K562 (cell line): ENCODE measurements around the gene ZNF77. TPM values are rescaled to one million over a fixed set of nuclear protein-coding genes. Genes with fewer than 3 reads are reported as not detected.

Source experiments
- BCL6 ChIP-seq: fragments of 250-450 bp; sonication (Bioruptor Pico); IDR thresholded peaks from 2 replicates; pipeline ENCODE4 v1.4.0; 2020
- CHCHD3 ChIP-seq: fragments of 250-450 bp; sonication (Bioruptor Pico); IDR thresholded peaks from 2 replicates; pipeline ENCODE4 v2.1.2; 2022; ENCODE audit warnings: mild to moderate bottlenecking
- DDX20 ChIP-seq: fragments of 450-650 bp; IDR thresholded peaks from 2 replicates; pipeline ENCODE4 v1.6.1; 2016; ENCODE audit warnings: missing genetic modification characterization, low read depth, mild to moderate bottlenecking, missing compliant biosample characterization, moderate library complexity
- KLF6 ChIP-seq: fragments of 250-450 bp; sonication (Bioruptor Pico); IDR thresholded peaks from 2 replicates; pipeline ENCODE4 v1.4.0; 2020; ENCODE audit warnings: mild to moderate bottlenecking, moderate library complexity, borderline replicate concordance
- L3MBTL2 ChIP-seq: fragments of 450-650 bp; IDR thresholded peaks from 2 replicates; pipeline ENCODE4 v1.6.1; 2016; ENCODE audit warnings: mild to moderate bottlenecking, moderate library complexity
- MAFF ChIP-seq: IDR thresholded peaks from 2 replicates; pipeline ENCODE4 v1.6.1; 2012; ENCODE audit warnings: low read length, improper control_type of control experiment
- MTA1 ChIP-seq: fragments of 450-650 bp; IDR thresholded peaks from 2 replicates; pipeline ENCODE4 v1.6.1; 2017; ENCODE audit warnings: borderline replicate concordance
- NFYB ChIP-seq: IDR thresholded peaks from 2 replicates; pipeline ENCODE4 v1.6.1; 2011; ENCODE audit warnings: mild to moderate bottlenecking, moderate library complexity; ENCODE audit not compliant: insufficient read length; ENCODE audit errors: extremely low read depth
- NUFIP1 ChIP-seq: fragments of 450-650 bp; IDR thresholded peaks from 2 replicates; pipeline ENCODE4 v1.6.1; 2018; ENCODE audit not compliant: partially characterized antibody
- POU5F1 ChIP-seq: fragments of 150-350 bp; IDR thresholded peaks from 2 replicates; pipeline ENCODE4 v1.6.1; 2014; ENCODE audit warnings: borderline replicate concordance, low read length, low read depth, mild to moderate bottlenecking; ENCODE audit not compliant: partially characterized antibody
- TEAD1 ChIP-seq, 2 experiments: fragments of 450-650 bp in 1 of 2; sonication (generic) in 1 of 2; formaldehyde crosslinking; IDR thresholded peaks; 2 replicates each; pipeline versions ENCODE4 v1.4.0 to v1.8.0; 2020 to 2022; ENCODE audit warnings: mild to moderate bottlenecking in 2 of 2, missing genetic modification reagents in 1 of 2
- THRAP3 ChIP-seq: fragments of 450-650 bp; IDR thresholded peaks from 2 replicates; pipeline ENCODE4 v1.6.1; 2016; ENCODE audit warnings: mild to moderate bottlenecking, inconsistent platforms, borderline replicate concordance
- YBX1 ChIP-seq: fragments of 450-650 bp; IDR thresholded peaks from 2 replicates; pipeline ENCODE4 v1.7.1; 2016; ENCODE audit warnings: mild to moderate bottlenecking
- ZNF121 ChIP-seq: sonication (generic); formaldehyde crosslinking; conservative IDR thresholded peaks from 2 replicates; pipeline ENCODE4 v1.8.0; 2022; ENCODE audit warnings: missing genetic modification reagents
- ZNF165 ChIP-seq: fragments of 250-450 bp; sonication (Bioruptor Pico); IDR thresholded peaks from 2 replicates; pipeline ENCODE4 v1.4.0; 2020; ENCODE audit warnings: borderline replicate concordance
- polyA plus RNA-seq, 8 experiments: library from polyadenylated mRNA; depleted of rRNA in 4 of 8; stranded (reverse) in 5 of 8; unstranded in 3 of 8; fragments of >200 nt; fragmentation: Nextera tagmentation in 2 of 8; fragmentation: Illumina TruSeq in 1 of 8; extraction: Ambion mirVana in 2 of 8; extraction: Trizol in 1 of 8; gene quantifications; 2 replicates each; pipeline versions ENCODE4 v1.2.1 to v1.2.3, GENCODE V29; 2011 to 2014; ENCODE audit warnings: inconsistent platforms in 1 of 8, missing spikeins in 1 of 8
- total RNA-seq, 7 experiments: library from RNA; depleted of rRNA in 6 of 7; stranded (reverse); fragments of >200 nt in 6 of 7; fragmentation: Illumina TruSeq in 2 of 7; extraction: Trizol in 2 of 7; gene quantifications; 2 replicates each; pipeline versions ENCODE4 v1.2.1 to v1.2.3, GENCODE V29; 2011 to 2021; ENCODE audit warnings: low replicate concordance in 1 of 7
- TF ChIP-seq, protein P1 (sequence below), 2 experiments: fragments of 450-650 bp; IDR thresholded peaks; 2 replicates each; pipeline ENCODE4 v1.6.1; 2016; ENCODE audit warnings: mild to moderate bottlenecking in 2 of 2, borderline replicate concordance in 1 of 2, low read depth in 1 of 2, moderate library complexity in 1 of 2
- TF ChIP-seq, protein P2 (sequence below): IDR thresholded peaks from 2 replicates; pipeline ENCODE4 v1.6.1; 2014; ENCODE audit warnings: antibody characterized with exemption
- TF ChIP-seq, protein P3 (sequence below): fragments of 250-450 bp; sonication (Bioruptor Pico); IDR thresholded peaks from 2 replicates; pipeline ENCODE4 v1.9.0; 2021; ENCODE audit warnings: mild to moderate bottlenecking, inconsistent platforms

The ZNF77 gene
- total and polyA plus RNA-seq, 9 of the 15 experiments (the other 6 are each of a cell fraction or from before 2014, with no cell fraction given) = 4.3 to 14.5 (median 7.7) TPM

- TF ChIP-seq, protein P1, sequence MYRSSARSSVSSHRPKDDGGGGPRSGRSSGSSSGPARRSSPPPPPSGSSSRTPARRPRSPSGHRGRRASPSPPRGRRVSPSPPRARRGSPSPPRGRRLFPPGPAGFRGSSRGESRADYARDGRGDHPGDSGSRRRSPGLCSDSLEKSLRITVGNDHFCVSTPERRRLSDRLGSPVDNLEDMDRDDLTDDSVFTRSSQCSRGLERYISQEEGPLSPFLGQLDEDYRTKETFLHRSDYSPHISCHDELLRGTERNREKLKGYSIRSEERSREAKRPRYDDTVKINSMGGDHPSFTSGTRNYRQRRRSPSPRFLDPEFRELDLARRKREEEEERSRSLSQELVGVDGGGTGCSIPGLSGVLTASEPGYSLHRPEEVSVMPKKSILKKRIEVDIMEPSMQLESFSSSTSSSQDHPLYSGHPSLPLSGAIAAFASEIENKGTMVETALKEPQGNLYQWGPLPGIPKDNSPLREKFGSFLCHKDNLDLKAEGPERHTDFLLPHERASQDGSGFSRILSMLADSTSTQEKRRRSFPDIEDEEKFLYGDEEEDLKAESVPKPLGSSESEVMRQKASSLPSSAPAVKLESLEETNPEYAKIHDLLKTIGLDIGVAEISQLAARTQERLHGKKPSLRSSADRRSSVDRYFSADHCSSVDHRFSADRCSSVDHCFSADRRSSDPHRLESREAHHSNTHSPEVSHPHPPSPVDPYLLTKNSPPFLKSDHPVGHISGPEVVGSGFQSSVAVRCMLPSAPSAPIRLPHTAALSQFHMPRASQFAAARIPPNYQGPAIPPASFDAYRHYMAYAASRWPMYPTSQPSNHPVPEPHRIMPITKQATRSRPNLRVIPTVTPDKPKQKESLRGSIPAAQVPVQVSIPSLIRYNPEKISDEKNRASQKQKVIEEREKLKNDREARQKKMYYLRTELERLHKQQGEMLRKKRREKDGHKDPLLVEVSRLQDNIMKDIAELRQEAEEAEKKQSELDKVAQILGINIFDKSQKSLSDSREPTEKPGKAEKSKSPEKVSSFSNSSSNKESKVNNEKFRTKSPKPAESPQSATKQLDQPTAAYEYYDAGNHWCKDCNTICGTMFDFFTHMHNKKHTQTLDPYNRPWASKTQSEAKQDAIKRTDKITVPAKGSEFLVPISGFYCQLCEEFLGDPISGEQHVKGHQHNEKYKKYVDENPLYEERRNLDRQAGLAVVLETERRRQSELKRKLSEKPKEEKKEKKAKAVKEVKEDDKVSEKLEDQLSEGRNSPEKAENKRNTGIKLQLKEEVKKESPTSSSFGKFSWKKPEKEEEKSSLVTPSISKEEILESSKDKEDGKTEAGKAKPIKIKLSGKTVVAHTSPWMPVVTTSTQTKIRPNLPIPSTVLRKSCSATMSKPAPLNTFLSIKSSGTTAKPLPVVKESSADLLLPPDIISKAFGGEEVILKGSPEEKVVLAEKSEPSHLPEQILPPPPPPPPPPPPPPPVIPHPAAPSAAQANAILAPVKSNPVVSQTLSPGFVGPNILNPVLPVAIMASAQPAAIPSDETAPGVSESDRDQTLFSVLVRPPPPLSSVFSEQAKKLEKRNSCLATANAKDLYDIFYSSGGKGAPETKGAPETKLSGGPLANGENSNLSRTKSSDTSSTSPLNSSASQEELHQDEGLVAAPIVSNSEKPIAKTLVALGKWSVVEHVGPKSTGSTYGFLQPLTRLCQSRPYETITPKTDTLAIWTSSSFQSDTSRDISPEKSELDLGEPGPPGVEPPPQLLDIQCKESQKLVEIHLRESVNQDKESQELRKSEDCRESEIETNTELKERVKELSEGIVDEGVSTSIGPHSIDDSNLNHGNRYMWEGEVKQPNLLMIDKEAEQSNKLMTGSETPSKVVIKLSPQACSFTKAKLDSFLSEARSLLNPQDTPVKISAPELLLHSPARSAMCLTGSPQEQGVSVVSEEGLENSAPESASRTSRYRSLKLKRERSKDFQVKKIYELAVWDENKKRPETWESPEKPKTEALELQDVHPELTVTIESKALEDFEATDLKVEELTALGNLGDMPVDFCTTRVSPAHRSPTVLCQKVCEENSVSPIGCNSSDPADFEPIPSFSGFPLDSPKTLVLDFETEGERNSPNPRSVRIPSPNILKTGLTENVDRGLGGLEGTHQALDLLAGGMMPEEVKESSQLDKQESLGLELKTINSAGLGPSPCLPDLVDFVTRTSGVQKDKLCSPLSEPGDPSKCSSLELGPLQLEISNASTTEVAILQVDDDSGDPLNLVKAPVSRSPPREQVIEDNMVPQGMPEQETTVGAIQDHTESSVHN (IDR thresholded peaks at IDR 0.05; ENCODE audit: borderline replicate concordance in 1 of 2, low read depth in 1 of 2) = no peak; a peak in 1 of 4 replicates
- peak; percentile 70 for TF ChIP-seq L3MBTL2
- no peak for TF ChIP-seq POU5F1
- TF ChIP-seq KLF6 (CRISPR knock-in tag) = no peak
- TF ChIP-seq, protein P2, sequence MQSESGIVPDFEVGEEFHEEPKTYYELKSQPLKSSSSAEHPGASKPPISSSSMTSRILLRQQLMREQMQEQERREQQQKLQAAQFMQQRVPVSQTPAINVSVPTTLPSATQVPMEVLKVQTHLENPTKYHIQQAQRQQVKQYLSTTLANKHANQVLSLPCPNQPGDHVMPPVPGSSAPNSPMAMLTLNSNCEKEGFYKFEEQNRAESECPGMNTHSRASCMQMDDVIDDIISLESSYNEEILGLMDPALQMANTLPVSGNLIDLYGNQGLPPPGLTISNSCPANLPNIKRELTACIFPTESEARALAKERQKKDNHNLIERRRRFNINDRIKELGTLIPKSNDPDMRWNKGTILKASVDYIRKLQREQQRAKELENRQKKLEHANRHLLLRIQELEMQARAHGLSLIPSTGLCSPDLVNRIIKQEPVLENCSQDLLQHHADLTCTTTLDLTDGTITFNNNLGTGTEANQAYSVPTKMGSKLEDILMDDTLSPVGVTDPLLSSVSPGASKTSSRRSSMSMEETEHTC = peak; percentile 42; the same call in 1 of the 2 replicates
- no peak for TF ChIP-seq ZNF121 (CRISPR knock-in tag)
- peak; percentile 72 to 84; a peak in 3 of 4 replicates for TF ChIP-seq TEAD1 (CRISPR knock-in tag; IDR thresholded peaks at IDR 0.05)
- TF ChIP-seq YBX1 = no peak
- TF ChIP-seq, protein P3, sequence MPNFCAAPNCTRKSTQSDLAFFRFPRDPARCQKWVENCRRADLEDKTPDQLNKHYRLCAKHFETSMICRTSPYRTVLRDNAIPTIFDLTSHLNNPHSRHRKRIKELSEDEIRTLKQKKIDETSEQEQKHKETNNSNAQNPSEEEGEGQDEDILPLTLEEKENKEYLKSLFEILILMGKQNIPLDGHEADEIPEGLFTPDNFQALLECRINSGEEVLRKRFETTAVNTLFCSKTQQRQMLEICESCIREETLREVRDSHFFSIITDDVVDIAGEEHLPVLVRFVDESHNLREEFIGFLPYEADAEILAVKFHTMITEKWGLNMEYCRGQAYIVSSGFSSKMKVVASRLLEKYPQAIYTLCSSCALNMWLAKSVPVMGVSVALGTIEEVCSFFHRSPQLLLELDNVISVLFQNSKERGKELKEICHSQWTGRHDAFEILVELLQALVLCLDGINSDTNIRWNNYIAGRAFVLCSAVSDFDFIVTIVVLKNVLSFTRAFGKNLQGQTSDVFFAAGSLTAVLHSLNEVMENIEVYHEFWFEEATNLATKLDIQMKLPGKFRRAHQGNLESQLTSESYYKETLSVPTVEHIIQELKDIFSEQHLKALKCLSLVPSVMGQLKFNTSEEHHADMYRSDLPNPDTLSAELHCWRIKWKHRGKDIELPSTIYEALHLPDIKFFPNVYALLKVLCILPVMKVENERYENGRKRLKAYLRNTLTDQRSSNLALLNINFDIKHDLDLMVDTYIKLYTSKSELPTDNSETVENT (CRISPR knock-in tag) = no peak
- no peak for TF ChIP-seq ZNF165 (CRISPR knock-in tag)
- TF ChIP-seq MAFF = no peak; the same call in 1 of the 2 replicates
- peak; percentile 62; the same call in 1 of the 2 replicates for TF ChIP-seq DDX20 (tag)
- peak; percentile 79; the same call in 1 of the 2 replicates for TF ChIP-seq MTA1
- TF ChIP-seq NUFIP1 = no peak
- TF ChIP-seq BCL6 (CRISPR knock-in tag) = no peak
- TF ChIP-seq THRAP3 = no peak
- no peak for TF ChIP-seq NFYB
- no peak for TF ChIP-seq CHCHD3
Observed at GRCh38 chr19:2949939-2950285, 5.1 kb upstream of the ZNF77 start (continued).
